ENCODE data around the gene LGMN. TPM values are rescaled to one million over a fixed set of nuclear protein-coding genes. Genes with fewer than 3 reads are reported as not detected.

LGMN gene
- total and polyA plus RNA-seq, 11 donors = 78.8 to 327 (median 108) TPM

DNA sequence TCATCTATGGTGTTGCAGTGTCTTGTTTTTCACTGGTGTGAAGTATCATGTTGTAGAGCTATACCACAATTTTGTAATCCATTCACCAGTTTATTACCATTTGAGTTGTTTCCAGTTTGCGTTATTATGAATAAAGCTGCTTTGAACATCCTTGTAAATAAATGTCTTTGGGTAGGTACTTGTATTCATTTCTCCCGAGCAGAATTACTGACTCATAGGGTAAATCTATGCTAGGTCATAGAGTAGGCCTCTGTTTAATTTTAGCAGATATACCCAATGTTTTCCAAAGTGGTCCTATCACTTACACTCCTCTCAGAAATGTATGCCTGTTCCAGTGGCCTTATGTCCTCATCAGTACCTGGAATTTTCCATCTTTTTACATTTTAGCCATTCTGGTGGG, 39.1 kb upstream of the LGMN start:
- WGBS, 4 donors = 85 to 93% (median 88%) methylated on average over 2 of the region's 2 CpGs
- H3K4me3 ChIP-seq = no peak overlapping the region
- H3K4me1 ChIP-seq = peaks cover 0 to 23% (median 7%) of the 10 kb centered on the region in 12 donors
- TF ChIP-seq POLR2A (IDR thresholded peaks at IDR 0.05) = no peak
- TF ChIP-seq, protein P1, sequence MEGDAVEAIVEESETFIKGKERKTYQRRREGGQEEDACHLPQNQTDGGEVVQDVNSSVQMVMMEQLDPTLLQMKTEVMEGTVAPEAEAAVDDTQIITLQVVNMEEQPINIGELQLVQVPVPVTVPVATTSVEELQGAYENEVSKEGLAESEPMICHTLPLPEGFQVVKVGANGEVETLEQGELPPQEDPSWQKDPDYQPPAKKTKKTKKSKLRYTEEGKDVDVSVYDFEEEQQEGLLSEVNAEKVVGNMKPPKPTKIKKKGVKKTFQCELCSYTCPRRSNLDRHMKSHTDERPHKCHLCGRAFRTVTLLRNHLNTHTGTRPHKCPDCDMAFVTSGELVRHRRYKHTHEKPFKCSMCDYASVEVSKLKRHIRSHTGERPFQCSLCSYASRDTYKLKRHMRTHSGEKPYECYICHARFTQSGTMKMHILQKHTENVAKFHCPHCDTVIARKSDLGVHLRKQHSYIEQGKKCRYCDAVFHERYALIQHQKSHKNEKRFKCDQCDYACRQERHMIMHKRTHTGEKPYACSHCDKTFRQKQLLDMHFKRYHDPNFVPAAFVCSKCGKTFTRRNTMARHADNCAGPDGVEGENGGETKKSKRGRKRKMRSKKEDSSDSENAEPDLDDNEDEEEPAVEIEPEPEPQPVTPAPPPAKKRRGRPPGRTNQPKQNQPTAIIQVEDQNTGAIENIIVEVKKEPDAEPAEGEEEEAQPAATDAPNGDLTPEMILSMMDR (IDR thresholded peaks at IDR 0.05) = no peak
- H3K27ac ChIP-seq = no peak overlapping the region
- peaks cover 0 to 39% (median 14%) of the 10 kb centered on the region in 12 donors for H3K9me3 ChIP-seq
- no peaks in the 10 kb centered on the region for H3K27me3 ChIP-seq
- H3K36me3 ChIP-seq = no peaks in the 10 kb centered on the region
- intact Hi-C loops (cut with DNase I) = loop anchor here in 4 of 10 donors (5.0 to 10.0 kb wide), 3 partner anchors 40 to 103 kb away; partner anchors contain the start of gene LGMN (in 1 of the 4)
- no peak for DNase-seq
- ATAC-seq = no peak

DNA sequence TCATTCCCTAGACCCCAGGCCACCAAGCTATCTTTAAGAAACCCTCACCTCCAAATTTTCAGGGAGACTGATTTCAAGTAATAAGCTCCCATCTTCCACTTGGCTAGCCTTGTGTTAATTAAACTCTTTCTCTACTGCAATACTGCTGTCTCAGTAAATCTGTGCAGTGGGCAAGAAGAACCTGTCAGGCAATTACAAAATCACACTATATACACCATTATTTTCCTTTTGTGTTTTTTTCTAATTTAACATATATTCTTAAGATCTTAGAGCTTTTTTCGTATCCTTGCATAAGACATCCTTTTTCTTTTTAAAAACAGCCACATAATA, 38.0 kb upstream of the LGMN start:
- intact Hi-C loops (cut with DNase I) = loop anchor here in 4 of 10 donors (5.0 to 10.0 kb wide), 3 partner anchors 39 to 102 kb away; partner anchors contain the start of gene LGMN (in 1 of the 4)

DNA sequence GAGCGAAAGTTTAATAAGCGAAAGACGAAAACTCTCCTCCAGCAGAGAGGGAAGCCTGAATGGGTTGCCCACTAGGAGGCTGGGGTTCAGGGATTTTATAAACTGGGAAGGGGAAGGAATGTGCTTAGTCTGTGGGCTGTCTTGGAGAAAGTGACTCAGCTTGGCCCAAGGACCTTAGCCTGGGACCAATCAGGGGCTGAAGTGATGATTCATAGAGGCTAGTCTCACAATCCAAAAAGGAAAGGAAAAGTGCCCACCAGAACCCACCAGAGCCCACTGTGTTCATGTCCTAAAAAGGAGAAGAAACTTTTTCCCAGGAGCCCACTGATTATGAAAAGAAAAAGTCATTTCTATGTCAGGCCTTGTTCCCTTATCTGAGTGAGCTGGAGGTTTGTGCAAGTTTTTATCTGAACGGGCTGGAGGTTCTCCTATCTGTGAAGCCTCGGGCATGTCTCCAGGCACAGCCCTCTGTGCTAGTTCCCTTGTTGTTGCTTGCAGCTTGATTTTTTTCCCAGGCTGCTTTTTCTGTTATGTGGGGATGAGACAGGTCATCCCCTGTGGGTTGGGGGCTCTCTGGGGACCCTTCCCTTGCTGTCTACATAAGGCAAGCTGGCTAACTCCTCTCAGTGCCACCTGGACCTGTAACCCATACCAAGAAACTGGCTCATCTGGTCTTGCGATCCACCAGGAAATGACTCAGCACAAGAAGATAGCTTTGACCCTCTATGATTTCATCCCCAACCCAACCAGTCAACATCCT, 37.4 kb upstream of the LGMN start:
- H3K36me3 ChIP-seq = no peaks in the 10 kb centered on the region
- no peaks in the 10 kb centered on the region for H3K27me3 ChIP-seq
- intact Hi-C loops (cut with DNase I) = loop anchor here in 6 of 10 donors (2.0 to 10.0 kb wide), 4 partner anchors 39 to 101 kb away; partner anchors contain the start of gene LGMN (in 1 of the 6)
- TF ChIP-seq, protein P1 (IDR thresholded peaks at IDR 0.05) = peak in 1 of 12 donors; percentile 17
- no peak for TF ChIP-seq POLR2A (IDR thresholded peaks at IDR 0.05)
- DNase-seq = peak in 4 of 5 donors; percentile 29 to 72 (median 58)
- WGBS, 4 donors = 49 to 61% (median 56%) methylated on average over 6 of the region's 6 CpGs
- H3K4me3 ChIP-seq = peak overlapping the region in 1 of 12 donors; percentile 7
- peak; percentile 58 to 77 (median 68) for ATAC-seq
- H3K27ac ChIP-seq = peak overlapping the region; percentile 3 to 80 (median 63)
- peaks cover 0 to 25% (median 7%) of the 10 kb centered on the region in 12 donors for H3K4me1 ChIP-seq
- H3K9me3 ChIP-seq = peaks cover 0 to 39% (median 14%) of the 10 kb centered on the region in 12 donors

More for the DNA sequence above, 38.0 kb upstream of the LGMN start:
- 91 to 98% (median 94%) methylated on average over 1 of the region's 1 CpG for WGBS, 4 donors
- Histone ChIP-seq H3K27me3 (no peaks in the 10 kb centered on the region), H3K4me1 (peaks cover 0 to 21% (median 7%) of the 10 kb centered on the region in 12 donors), H3K27ac (peak overlapping the region; percentile 3 to 80 (median 63)), H3K9me3 (peaks cover 0 to 39% (median 14%) of the 10 kb centered on the region in 12 donors), H3K36me3 (no peaks in the 10 kb centered on the region), H3K4me3 (no peak overlapping the region)
- no peak for ATAC-seq
- DNase-seq = no peak
- TF ChIP-seq, protein P1 (IDR thresholded peaks at IDR 0.05) = no peak
- no peak for TF ChIP-seq POLR2A (IDR thresholded peaks at IDR 0.05)

DNA sequence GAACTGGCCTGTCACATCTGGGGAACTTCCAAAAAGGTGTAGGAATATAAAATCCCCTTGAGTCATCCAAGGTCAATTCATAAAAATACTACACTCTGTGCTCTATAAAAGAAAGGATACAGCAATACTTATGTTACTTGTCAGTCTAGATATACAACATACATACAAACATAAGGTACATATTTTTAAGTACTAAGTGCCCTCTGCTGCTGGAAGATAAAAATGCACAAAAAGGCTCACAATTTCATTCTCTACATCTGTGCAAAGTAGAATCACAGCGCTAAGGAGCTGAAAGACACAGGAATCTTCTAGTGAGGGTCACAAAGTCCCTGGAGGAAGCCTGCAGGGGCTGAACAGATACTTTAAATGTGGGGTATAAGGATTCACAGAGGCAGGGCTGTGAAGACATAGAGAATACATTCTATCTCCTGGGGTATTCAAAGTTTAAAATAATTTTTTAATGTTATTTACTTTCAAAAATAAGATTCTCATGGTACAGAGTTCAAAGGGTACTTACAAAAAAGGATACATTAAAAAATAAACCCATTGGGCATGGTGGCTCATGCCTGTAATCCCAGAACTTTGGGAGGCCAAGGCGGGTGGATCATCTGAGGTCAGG, 35.5 kb upstream of the LGMN start:
- Histone ChIP-seq H3K27me3 (no peaks in the 10 kb centered on the region), H3K36me3 (no peaks in the 10 kb centered on the region), H3K4me1 (peaks cover 0 to 32% (median 7%) of the 10 kb centered on the region in 12 donors), H3K9me3 (peaks cover 0 to 23% (median 2%) of the 10 kb centered on the region in 12 donors), H3K27ac (no peak overlapping the region), H3K4me3 (no peak overlapping the region)
- no peak for TF ChIP-seq POLR2A (IDR thresholded peaks at IDR 0.05)
- TF ChIP-seq, protein P1 (IDR thresholded peaks at IDR 0.05) = peak; percentile 25 to 77 (median 58)
- DNase-seq (peak in 1 of 5 donors; percentile 20), ATAC-seq (peak in 3 of 4 donors; percentile 45 to 64 (median 58))
- WGBS, 4 donors = 45 to 54% (median 49%) methylated on average over 2 of the region's 2 CpGs
- intact Hi-C loops (cut with DNase I) = loop anchor here in 9 of 10 donors (1.0 to 10.0 kb wide), 7 partner anchors 37 to 1272 kb away; partner anchors contain the start of genes LGMN (in 3 of the 9) and PPP4R3A (in 1 of the 9)
